HL-60/S4 (cell line): ENCODE data around the gene SINHCAF.
"Not testable (repeated sequence)": the region's sequence is repeated elsewhere in the genome, so short reads cannot be mapped to it uniquely, and the experiment has no call there.

Experiments
- in situ Hi-C: fragments of 300-500 bp; cut with MboI; formaldehyde crosslinking; loops from 2 replicates; pipeline ENCODE4 v1.14.3; 2022; ENCODE audit warnings: low sequenced_read_pairs

The SINHCAF gene, protein sequence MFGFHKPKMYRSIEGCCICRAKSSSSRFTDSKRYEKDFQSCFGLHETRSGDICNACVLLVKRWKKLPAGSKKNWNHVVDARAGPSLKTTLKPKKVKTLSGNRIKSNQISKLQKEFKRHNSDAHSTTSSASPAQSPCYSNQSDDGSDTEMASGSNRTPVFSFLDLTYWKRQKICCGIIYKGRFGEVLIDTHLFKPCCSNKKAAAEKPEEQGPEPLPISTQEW

DNA sequence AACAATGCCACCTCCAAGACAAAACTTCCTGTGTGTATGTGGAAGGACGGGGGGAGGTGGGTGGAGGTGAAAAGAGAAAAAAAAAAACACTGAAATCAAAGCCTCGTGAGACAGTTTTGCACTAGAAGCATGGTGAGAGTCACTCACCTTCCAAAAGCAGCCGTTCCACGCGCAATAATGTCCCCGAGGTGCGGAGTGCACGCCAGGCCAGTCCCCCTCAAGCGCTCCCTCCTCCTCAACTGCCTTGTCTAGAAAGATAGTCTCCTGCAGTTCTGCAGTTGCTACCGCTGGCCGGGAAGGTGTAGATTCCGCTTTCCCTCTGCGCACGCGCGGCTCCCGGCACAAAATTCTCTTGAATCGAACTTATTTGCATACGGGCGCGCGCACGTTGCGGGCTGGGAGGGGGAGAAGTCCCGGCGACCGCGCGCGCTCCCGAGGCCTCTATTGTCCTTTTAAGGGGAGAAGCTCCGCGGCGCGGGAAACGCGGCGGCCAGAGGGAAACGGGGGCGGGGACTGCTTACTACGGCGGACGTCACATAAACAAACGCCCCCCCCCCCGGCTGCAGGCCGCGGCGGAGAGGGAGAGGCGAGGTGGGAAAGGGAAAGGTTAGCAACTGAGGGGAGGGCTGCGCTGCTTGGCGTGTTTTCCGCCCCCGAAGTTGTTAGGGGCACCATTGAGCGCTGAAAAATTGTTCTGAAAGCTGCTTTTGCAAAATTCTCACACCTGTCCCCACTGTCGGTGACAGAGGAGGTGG is at the start of gene SINHCAF:
Gene SINHCAF (minus strand): TSS at position 274 of the 755 bp plus-strand sequence. CDS start 27,946 bp downstream, outside the sequence.
- in situ Hi-C loops: no loop called here

DNA sequence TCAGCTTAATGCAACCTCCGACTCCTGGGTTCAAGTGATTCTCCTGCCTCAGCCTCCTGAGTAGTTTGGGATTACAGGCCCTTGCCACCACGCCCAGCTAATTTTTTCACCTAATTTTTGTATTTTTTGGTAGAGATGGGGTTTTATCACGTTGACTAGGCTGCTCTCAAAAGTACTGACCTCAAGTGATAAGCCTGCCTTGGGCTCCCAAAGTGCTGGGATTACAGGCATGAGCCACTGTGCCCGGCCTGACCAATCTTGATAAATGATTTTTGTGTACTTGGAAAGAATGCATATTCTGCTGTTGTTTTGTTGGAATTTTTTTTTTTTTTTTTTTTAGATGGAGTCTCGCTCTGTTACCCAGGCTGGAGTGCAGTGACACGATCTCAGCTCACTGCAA is 49.5 kb upstream of the SINHCAF start:
- in situ Hi-C loops: not testable (repeated sequence)

DNA sequence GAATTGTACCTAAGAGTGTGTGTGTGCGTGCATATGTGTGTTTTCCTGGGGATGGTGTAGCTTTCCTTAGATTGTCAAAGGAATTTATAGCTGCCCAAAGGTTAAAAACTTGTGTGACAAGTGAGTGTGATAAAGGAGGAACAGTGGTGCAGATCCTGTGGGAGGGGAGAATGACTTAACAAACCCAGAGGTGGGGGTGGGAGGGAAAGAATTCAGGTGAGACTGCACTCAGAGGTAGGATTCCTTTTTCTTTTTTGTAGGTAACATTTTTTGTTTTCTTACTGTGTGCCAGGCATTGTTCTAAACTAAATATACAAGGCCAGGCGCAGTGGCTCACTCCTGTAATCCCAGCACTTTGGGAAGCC is 45.3 kb upstream of the SINHCAF start:
- in situ Hi-C loops: no loop called here

DNA sequence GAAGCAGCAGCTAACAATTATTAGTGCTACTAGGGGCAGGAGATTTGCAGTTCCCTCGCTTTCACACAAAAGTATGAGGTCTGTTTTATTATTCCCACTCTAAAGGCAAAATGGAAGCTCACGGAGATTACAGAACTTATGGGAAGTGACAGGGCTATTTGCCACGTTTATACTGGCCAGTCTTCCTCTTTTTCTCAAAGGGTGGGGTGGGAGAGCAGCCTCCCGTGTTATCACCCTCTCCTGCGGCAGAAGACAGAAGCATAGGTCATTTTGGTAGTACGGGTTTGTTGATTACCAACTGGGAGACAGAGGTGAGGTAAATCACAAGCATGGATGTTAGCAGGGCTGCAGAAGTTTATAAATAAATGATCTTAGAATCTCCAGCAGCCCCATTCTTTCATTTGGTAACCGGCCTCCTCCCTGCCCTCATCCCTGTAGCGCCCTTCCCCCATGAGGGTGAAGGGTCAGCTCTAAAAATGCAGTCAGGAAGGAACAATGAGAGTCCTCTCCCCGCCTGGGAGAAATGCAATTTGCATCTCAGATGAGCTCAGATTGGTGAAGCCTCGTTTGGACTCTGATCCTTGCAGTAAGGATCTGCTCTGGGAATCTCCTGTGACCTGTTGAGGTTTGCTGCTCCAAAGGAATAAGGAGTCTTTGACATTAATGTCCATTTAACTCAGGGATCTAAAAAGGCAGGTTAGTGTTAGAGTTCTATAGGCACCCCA is 44.7 kb upstream of the SINHCAF start:
- in situ Hi-C loops: no loop called here

DNA sequence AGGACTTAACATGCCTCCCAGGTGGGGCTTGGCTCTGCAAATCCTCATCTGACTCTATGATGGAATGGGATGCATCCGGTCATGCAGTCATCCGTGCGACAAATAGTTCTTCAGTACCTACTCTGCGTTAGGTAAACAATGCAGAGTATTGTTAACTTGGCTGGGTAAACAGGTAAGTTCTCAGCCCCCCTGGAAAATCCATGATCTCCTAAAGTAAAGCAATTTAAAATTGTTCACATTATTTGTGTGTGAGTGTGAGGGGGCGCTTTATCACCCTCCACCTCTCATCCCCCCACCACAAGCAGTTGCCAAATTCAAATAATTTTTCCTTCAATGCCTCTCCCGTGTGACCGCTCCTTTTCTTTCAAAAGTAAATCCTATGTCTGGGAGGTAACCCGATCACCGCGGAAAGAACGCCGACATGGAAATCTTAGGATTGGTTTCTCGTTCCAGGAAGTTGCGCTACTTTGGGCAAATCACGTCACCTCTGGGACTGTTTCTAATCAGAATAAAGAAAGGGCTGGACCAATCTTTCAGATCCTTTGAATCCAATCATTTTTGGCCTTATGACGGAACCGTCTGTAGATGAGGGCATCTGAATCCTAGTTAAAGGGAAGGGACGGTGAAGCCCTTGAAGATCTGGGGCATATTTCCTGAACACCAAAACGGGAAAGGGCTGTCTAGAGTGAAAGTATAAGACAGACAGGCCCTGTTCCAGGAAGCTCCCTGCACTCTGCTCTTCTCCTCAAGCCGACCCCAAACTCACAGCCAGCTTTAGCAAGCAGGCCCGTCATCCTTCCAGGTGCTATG is 44.0 kb upstream of the SINHCAF start:
- in situ Hi-C loops: no loop called here

DNA sequence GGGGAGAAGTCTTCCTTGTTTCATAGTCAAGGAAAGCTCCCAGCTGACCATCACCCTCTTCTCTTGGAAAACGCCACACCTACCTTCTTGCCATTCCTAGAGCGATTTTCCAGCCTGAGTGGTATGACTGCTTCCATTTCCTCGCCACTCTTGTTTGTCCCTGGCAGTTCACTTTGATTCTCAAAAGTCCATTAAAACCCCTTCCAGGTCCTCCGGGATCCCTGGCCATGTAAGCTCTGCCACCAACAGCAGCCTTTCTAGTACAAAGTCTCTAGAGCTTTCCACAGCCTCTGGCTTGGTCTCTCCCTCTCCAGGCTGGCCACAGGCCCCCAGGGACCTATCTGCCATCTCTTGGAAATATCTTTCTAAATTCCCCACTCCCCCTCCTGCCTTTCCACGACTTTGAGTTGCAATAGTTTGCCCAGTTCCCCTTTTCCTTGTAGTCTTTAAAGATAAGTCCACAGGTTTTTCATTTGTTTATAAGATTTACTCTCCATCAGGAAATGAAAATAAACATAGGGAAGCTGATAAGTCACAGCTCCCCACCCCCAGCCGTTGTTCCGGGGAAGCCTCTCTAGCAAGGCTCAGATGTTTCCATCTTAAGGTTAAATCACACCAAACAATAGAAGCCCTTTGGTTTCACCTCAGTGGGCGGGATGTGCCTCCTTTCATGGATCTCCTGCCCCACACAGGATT is 42.9 kb upstream of the SINHCAF start:
- in situ Hi-C loops: no loop called here

DNA sequence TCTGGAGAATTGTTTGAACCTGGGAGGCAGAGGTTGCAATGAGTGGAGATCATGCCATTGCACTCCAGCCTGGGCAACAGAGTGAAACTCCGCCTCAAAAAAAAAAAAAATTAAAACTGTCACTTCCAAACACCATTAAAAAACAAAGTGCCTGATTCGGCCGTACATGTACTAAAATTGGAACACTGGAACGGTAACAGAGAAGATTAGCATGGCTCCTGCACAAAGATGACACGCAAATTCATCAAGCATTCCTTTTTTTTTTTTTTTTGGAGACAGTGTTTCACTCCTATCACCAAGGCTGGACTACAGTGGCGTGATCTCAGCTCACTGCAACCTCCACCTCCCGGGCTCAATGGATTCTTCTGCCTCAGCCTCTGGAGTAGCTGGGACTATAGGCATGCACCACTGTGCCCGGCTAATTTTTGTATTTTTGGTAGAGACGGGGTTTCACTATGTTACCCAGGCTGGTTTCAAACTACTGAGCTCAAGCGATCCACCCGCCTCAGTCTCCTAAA is 40.2 kb upstream of the SINHCAF start:
- in situ Hi-C loops: no loop called here

DNA sequence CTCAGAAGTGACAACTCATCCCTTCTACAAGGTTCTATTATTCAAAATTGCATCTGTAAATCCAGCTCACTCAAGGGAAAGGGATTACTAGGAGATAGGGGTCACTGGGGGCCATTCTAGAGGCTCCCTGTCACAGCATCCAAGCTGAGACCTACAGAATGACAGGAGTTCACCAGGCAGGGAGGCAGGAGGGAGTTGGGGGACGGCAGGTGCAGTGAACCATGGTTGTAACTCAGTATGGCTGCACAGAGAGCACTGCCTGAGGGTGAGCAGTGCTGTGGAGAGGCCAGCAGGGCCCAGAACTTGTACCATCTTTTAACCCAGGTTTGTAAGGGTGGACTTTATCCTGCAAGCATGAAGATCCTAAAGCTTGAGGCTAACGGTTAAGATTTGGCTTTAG is 37.9 kb upstream of the SINHCAF start:
- in situ Hi-C loops: no loop called here

DNA sequence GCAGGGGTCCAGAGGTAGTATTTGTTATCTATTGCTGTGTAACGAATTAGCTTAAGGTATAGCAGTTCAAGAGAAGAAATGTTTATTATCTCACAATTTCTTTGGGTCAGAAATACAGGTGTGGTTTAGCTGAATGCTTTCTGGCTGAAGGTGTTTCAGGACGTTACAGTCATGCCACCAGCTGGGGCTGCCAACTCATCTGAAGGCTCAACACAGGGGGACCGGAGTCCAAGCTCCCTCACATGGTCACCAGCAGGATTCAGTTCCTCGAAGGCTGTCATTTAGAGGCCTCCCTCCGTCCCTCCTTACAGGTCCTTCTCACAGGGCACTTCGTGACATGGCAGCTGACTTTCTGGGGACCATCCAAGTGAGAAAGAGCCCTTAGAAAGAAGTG is 37.5 kb upstream of the SINHCAF start:
- in situ Hi-C loops: no loop called here

DNA sequence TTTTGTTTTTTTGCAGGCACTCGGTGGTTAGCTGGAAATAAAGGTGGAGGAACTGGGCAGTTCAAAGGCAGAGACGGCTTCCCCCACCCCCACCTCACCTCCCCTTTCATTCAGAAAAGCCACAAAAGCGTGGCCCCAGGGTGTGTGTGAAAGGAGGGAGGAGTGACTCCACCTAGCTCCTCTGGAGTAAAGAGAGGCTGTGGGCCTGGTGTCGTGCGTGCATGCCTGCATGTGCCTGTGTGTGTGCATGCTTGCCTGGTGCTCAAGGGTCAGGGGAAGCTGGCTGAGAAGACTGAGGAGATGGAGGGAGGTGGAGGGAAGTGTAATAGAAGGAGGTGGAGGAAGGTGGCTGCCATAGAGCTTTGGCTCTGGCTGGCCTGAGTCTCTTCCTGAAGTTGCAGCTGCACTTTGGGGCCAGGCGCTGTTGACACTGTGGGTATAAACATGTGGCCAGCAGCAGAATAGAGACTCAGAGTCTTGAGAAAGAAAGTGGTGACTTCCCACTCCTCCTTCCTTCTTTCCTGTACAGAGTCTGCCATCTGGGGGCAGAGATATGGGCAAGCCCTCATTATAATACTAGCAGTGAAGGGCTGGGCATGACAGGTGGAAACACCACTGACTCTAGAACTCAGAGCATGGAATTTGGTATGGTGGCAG is 36.9 kb upstream of the SINHCAF start:
- in situ Hi-C loops: no loop called here

DNA sequence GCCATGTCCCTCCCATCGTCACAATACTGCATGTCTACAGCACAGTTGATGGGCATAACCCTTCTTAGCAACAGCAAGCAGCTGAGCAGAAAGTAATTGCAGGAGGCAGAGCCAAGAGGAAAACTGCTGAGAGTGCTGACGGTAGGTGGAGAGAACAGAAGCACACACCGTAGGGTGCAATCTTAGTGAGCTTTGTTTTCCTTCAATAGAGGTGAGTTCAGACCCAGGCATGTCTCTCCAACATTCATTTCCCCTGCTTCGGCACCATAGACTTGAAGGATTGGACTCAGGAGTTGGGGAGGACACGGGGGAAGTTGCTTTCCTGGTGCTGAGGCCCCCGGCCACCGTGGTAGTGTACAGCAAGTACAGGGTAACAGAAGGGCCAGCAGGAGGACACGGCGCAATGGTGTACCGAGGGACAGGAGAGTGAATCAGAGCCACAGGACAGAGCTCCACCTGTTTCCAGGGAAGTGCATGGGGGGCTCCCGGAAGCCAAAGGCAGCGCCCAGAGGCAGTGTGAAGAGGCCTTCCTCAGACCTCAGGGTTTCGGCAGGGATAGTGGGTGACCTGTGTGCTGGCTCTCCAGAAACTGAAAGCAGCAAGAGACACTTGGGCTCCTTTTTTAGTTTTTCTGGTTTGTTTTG is 36.3 kb upstream of the SINHCAF start:
- in situ Hi-C loops: no loop called here

DNA sequence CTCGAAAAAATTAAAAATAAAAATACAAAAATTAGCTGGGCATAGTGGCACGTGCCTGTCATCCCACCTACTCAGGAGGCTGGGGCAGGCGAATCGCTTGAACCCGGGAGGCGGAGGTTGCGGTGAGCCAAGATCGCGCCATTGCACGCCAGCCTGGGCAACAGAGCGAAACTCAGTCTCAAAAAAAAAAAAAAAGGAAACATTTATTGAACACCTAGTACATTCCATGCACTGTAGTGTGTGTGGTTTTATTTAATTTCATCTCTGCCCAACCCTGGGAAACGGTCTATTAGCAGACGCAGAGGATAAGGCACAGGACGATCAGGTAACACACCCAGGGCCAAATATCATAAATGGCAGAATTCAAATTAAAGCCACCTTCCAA is 35.8 kb upstream of the SINHCAF start:
- in situ Hi-C loops: no loop called here

DNA sequence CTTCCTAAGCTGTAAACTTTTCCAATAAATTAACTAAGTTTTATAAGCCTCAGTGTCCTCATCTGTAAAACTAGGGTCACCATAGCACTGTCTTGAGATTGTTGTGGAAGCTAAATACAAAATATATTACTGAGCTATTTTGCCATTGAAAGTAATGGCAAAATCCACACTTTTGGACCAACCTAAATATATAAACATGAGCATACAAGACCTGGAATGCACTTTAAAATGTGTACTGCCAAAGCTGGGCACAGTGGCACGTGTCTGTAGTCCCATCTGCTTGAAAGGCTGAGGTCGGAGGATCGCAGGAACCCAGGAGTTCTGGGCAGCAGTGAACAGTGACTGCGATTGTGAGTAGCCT is 29.8 kb upstream of the SINHCAF start:
- in situ Hi-C loops: no loop called here

DNA sequence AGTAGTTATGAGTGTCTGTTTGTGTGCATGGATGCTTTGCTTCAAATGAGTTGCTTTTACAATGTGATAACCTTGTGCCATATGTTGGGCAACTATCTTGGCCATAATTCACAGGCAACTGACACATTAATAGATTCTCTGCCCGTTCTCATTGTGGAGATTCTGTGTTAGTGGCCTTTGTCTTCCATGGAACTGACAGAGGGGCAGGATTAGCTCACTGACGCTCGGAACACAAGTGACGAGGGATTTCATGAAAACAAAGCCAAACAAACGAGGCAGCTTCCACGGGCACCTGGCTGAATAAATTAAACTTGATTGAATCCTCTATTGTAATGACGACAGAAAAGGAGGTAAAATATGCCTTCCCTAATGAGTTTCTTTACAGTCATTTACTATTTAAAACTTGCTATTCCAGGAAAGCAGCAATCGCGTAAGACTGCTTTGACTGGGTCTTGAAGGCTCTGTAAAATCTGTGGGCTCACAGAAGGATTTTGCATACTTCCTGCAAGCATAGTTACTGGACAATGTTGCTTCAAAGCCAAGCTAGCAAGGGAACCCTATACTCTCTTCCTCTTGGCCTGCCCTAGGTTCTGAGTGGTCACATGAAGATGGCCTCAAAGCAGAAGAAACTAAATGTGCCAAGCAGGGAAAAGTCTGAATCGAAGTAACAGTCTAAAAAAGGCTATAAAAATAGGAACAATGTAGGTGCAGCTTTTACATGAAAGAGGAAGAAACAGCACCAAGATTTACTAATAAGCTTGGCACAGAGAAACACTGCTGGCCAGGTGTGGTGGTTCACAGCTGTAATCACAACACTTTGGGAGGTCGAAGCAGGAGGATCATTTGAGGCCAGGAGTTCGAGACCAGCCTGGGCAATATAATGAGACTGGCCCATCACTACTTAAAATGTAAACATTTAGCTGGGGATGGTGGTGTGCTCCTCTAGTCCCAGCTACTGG is 28.1 kb upstream of the SINHCAF start:
- in situ Hi-C loops: no loop called here

DNA sequence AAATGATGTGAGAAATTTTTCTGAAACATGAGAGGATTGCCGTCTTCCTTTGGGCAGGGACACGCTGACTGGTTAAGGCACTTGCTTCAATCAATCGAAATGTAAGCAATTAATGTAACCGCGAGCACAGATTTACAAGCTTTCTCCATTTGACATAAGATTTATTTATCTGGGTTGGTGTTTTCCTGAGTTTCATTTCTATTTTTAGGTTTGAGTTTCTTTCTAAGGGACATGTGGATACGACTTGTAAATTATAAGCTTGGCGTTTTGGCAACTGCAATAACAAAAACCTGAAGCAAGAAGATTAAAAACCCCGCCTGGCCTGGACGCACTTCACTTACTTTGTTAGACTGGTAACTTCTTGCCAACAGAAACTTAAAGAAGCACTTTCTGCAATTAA is 20.3 kb upstream of the SINHCAF start:
- in situ Hi-C loops: no loop called here

DNA sequence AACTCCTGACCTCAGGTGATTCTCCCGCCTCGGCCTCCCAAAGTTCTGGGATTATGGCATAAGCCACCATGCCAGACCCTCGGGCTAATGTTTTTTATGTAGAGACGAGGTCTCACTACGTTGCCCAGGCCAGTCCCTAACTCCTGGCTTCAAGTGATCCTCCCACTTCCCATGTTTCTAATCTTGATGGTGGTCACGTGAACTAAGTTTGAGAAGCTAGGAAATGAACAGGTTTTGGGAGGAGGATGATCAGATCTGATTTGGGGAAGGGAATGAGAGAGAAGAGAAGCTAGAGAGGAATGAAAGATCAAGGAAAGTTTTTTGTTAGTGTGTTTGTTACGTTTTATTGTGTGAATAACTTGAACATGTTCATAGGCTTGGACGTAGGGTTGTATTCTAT is 17.2 kb upstream of the SINHCAF start:
- in situ Hi-C loops: no loop called here

DNA sequence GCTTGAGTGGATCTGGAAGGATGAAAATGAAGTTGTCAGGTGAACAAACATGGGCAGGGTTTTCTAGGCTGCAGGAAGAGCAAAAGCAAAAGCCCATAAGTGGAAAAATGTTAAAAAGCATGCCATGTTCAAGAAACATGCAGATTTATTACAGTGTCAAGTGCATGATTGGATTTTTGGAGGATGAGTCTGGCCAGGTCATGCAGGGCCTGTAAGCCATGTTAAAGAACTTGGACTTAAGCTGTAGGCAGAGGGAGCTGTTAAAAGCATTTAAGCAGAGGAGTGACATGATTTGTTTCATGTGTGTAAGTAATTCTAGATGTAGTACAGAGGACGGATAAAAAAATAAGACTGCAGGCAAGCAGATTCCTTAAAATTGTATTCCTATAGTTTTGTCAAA is 16.3 kb upstream of the SINHCAF start:
- in situ Hi-C loops: no loop called here

DNA sequence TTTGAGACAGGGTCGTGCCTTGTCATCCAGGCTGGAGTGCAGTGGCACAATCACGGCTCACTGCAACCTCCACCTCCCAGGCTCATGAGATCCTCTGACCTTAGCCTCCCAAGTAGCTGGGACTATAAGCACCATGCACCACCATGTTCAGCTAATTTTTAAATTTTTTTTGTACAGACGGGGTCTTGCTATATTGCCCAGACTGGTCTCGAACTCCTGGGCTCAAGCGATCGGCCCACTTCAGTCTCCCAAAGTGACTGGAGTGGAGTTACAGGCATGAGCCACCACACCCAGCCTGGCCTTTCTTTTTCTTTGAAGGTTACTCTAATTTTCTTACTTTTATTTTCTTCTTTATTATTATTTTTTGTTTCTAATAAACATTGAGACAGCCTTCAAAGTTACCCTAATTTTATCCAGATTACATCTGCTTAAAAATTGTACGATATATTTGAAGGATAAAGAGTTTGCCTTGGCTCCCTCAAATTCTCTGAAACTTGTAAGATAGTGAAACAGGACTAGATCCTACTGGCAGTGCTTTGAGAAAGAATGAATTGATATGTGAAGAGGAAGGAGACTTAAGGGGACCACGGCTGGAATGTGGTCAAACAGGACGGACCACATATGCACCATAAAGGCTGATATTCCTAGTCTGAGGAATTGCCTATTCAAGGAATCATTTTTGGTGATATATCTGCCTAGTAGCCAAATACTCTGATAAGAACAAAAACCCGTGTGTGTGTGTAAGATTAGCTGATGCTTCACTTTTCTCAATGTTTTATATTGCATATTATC is 14.1 kb upstream of the SINHCAF start:
- in situ Hi-C loops: no loop called here
